SK-N-SH (cell line): ENCODE data around the gene OBI1. TPM values are rescaled to one million over a fixed set of nuclear protein-coding genes. Genes with fewer than 3 reads are reported as not detected.

Experiments
- CTCF ChIA-PET: fragments of 300-600, 350-600 bp; formaldehyde crosslinking; extraction: SDS; loops from one replicate; lab custom pipeline; 2021; lab: Yijun Ruan, JAX
- POLR2A ChIA-PET: fragments of 350-600 bp; sonication (Branson Sonifier 250); formaldehyde crosslinking; extraction: SDS; loops from one replicate; lab custom pipeline; 2020; ENCODE audit warnings: antibody characterized with exemption, inconsistent platforms; lab: Yijun Ruan, JAX
- DNase-seq: peaks from one replicate; pipeline ENCODE4 v3.0.0; 2012
- H2AFZ ChIP-seq: fragments of 200-600 bp; sonication (generic); 2 replicates; pipeline ENCODE4 v1.8.1; 2016; ENCODE audit warnings: antibody characterized with exemption, mild to moderate bottlenecking, low read depth
- H3F3A ChIP-seq: fragments of 200-600 bp; sonication (generic); replicated peaks from 2 replicates; pipeline ENCODE3; 2016; ENCODE audit warnings: antibody characterized with exemption, mild to moderate bottlenecking; ENCODE audit not compliant: insufficient read depth
- H3K27ac ChIP-seq, 2 experiments: fragments of 200-500 bp in 1 of 2; fragments of 200-600 bp in 1 of 2; sonication (Bioruptor generic) in 1 of 2; sonication (generic), shearing (Covaris generic) in 1 of 2; 2 replicates each; pipeline versions ENCODE4 v1.5.1 to v1.6.1; 2014 to 2016; ENCODE audit warnings: low read depth in 2 of 2, inconsistent platforms in 1 of 2, low read length in 1 of 2, mild to moderate bottlenecking in 1 of 2, mixed read lengths in 1 of 2
- H3K27me3 ChIP-seq: fragments of 200-600 bp; sonication (generic), shearing (Covaris generic); 2 replicates; pipeline ENCODE4 v1.6.1; 2016; ENCODE audit warnings: mixed run types; ENCODE audit not compliant: insufficient read depth
- H3K36me3 ChIP-seq, 2 experiments: fragments of 200-500 bp in 1 of 2; fragments of 200-600 bp in 1 of 2; sonication (Bioruptor generic) in 1 of 2; sonication (generic) in 1 of 2; replicated peaks in 1 of 2; 2 replicates each; pipeline versions ENCODE3 to v1.5.1; 2014 to 2016; ENCODE audit warnings: low read length in 1 of 2, mild to moderate bottlenecking in 1 of 2; ENCODE audit not compliant: insufficient read depth in 2 of 2, control insufficient read depth in 1 of 2
- H3K4me1 ChIP-seq, 2 experiments: fragments of 200-500 bp in 1 of 2; fragments of 200-600 bp in 1 of 2; sonication (Bioruptor generic) in 1 of 2; sonication (generic), shearing (Covaris generic) in 1 of 2; 2 replicates each; pipeline versions ENCODE4 v1.5.1 to v1.6.1; 2014 to 2016; ENCODE audit warnings: low read depth in 1 of 2, low read length in 1 of 2, mixed run types in 1 of 2; ENCODE audit not compliant: insufficient read depth in 2 of 2, control insufficient read depth in 1 of 2
- H3K4me2 ChIP-seq: fragments of 200-600 bp; sonication (generic), shearing (Covaris generic); 2 replicates; pipeline ENCODE4 v1.6.1; 2017; ENCODE audit warnings: mixed run types
- H3K4me3 ChIP-seq, 2 experiments: fragments of 200-500 bp in 1 of 2; fragments of 200-600 bp in 1 of 2; sonication (Bioruptor generic) in 1 of 2; sonication (generic), shearing (Covaris generic) in 1 of 2; 2 replicates each; pipeline versions ENCODE4 v1.5.1 to v1.8.1; 2014 to 2016; ENCODE audit warnings: low read depth in 2 of 2, inconsistent platforms in 1 of 2, low read length in 1 of 2, mild to moderate bottlenecking in 1 of 2, mixed read lengths in 1 of 2, moderate library complexity in 1 of 2
- H3K79me2 ChIP-seq: fragments of 200-600 bp; sonication (generic); 2 replicates; pipeline ENCODE4 v1.8.1; 2017; ENCODE audit warnings: mild to moderate bottlenecking; ENCODE audit not compliant: insufficient read depth
- H3K9ac ChIP-seq: fragments of 200-600 bp; sonication (generic); 2 replicates; pipeline ENCODE4 v1.6.1; 2017; ENCODE audit warnings: mixed run types
- H3K9me2 ChIP-seq: fragments of 200-600 bp; sonication (generic); 2 replicates; pipeline ENCODE4 v1.6.1; 2017; ENCODE audit warnings: mixed run types
- H3K9me3 ChIP-seq: fragments of 200-600 bp; sonication (generic); 2 replicates; pipeline ENCODE4 v1.6.1; 2017; ENCODE audit warnings: mixed run types, mild to moderate bottlenecking, moderate library complexity
- H4K20me1 ChIP-seq: fragments of 200-600 bp; sonication (generic); 2 replicates; pipeline ENCODE4 v1.6.1; 2017; ENCODE audit warnings: mild to moderate bottlenecking, mixed run types; ENCODE audit not compliant: insufficient read depth
- EP300 ChIP-seq, 2 experiments: IDR thresholded peaks; 2 replicates each; pipeline versions ENCODE4 v1.4.0 to v1.6.1; 2012; ENCODE audit warnings: borderline replicate concordance in 1 of 2, low read depth in 1 of 2, low read length in 1 of 2
- EZH2phosphoT487 ChIP-seq: fragments of 200-600 bp; sonication (generic); IDR thresholded peaks from 2 replicates; pipeline ENCODE4 v1.6.1; 2017; ENCODE audit warnings: low read depth, mixed run types, mild to moderate bottlenecking, antibody characterized with exemption, moderate library complexity, borderline replicate concordance
- GABPA ChIP-seq: IDR thresholded peaks from 2 replicates; pipeline ENCODE4 v1.4.0; 2012; ENCODE audit warnings: low read depth, mild to moderate bottlenecking
- GATA2 ChIP-seq: sonication (generic); formaldehyde crosslinking; IDR thresholded peaks from 2 replicates; pipeline ENCODE4 v1.5.0; 2020; ENCODE audit warnings: mild to moderate bottlenecking, missing genetic modification reagents
- IRF3 ChIP-seq: fragments of 150-350 bp; IDR thresholded peaks from 2 replicates; pipeline ENCODE4 v1.6.1; 2016; ENCODE audit warnings: mild to moderate bottlenecking, low read depth, low read length
- MEF2A ChIP-seq: IDR thresholded peaks from 2 replicates; pipeline ENCODE4 v1.4.0; 2012; ENCODE audit warnings: low read depth, borderline replicate concordance
- MXI1 ChIP-seq: IDR thresholded peaks from 2 replicates; pipeline ENCODE4 v1.6.1; 2012; ENCODE audit warnings: mild to moderate bottlenecking, low read depth, low read length, improper control_type of control experiment
- NRF1 ChIP-seq: IDR thresholded peaks from 2 replicates; pipeline ENCODE4 v1.6.1; 2012; ENCODE audit warnings: low read depth, mild to moderate bottlenecking, low read length
- PBX3 ChIP-seq: IDR thresholded peaks from 2 replicates; pipeline ENCODE4; 2012
- RAD21 ChIP-seq: IDR thresholded peaks from 2 replicates; pipeline ENCODE4 v1.6.1; 2012; ENCODE audit warnings: mild to moderate bottlenecking, low read length
- REST ChIP-seq: IDR thresholded peaks from 2 replicates; pipeline ENCODE4 v1.6.1; 2012; ENCODE audit warnings: mild to moderate bottlenecking, low read depth, low read length, moderate library complexity
- TCF12 ChIP-seq: IDR thresholded peaks from 2 replicates; pipeline ENCODE4 v1.4.0; 2012
- YY1 ChIP-seq: IDR thresholded peaks from 2 replicates; pipeline ENCODE4 v1.4.0; 2012; ENCODE audit warnings: low read depth, mild to moderate bottlenecking
- WGBS: methylation state at CpG from one replicate; pipeline ENCODE4 v1.1.6; 2017; ENCODE audit warnings: low lambda C conversion rate; 5-methylcytosine and 5-hydroxymethylcytosine counted together
- polyA plus RNA-seq, 3 experiments: library from polyadenylated mRNA; depleted of rRNA; stranded (reverse); fragments of >200 nt; gene quantifications; 2 replicates each; pipeline ENCODE4 v1.2.3, GENCODE V29; 2012
- TF ChIP-seq, protein P1 (sequence below): IDR thresholded peaks from 2 replicates; pipeline ENCODE4 v1.4.0; 2012; ENCODE audit warnings: low read depth, borderline replicate concordance
- TF ChIP-seq, protein P2 (sequence below): IDR thresholded peaks from 2 replicates; pipeline ENCODE4 v1.4.0; 2012; ENCODE audit warnings: low read depth

The OBI1 gene
- polyA plus RNA-seq, 1 of the 3 experiments (the other 2 are of a cell fraction), result 1.8 TPM

GRCh38 chr13:78595495-78596398, 63.2 kb downstream of the OBI1 start:
- POLR2A ChIA-PET, result no interaction called here
- no peaks in the 10 kb centered on the region for H3K9me3 ChIP-seq
- no peak overlapping the region for H3K9ac ChIP-seq
- H3K27ac ChIP-seq, result no peak overlapping the region
- H3K27me3 ChIP-seq, result peaks cover 84% of the 10 kb centered on the region
- no peaks in the 10 kb centered on the region for H3F3A ChIP-seq
- H3K4me2 ChIP-seq, result peak overlapping the region; percentile 65
- WGBS, result 10% methylated on average over 31 of the region's 65 CpGs
- no peaks in the 10 kb centered on the region for H3K9me2 ChIP-seq
- peak overlapping the region; percentile 44 to 50 for H3K4me3 ChIP-seq
- no peaks in the 10 kb centered on the region for H4K20me1 ChIP-seq
- no peaks in the 10 kb centered on the region for H3K36me3 ChIP-seq
- TF ChIP-seq MXI1, result no peak
- TF ChIP-seq NRF1, result peak; percentile 75
- DNase-seq, result peak; percentile 84
- H2AFZ ChIP-seq, result peak overlapping the region; percentile 57; the same call in 1 of the 2 replicates
- H3K4me1 ChIP-seq, result peaks cover 0 to 12% of the 10 kb centered on the region in 2 experiments; a peak in 1 of 4 replicates
- CTCF ChIA-PET, result interaction anchor here (1.2 to 1.5 kb wide), 3 partner anchors 9 to 458 kb away, joined by 4 to 8 read pairs (median 4); no protein-coding TSS in a partner anchor
- H3K79me2 ChIP-seq, result no peaks in the 10 kb centered on the region

- Histone ChIP-seq H3K4me1 (peaks cover 0 to 12% of the 10 kb centered on the region in 2 experiments; a peak in 1 of 4 replicates), H3F3A (no peaks in the 10 kb centered on the region), H3K9me3 (no peaks in the 10 kb centered on the region), H3K27me3 (peaks cover 74% of the 10 kb centered on the region), H3K36me3 (no peaks in the 10 kb centered on the region), H4K20me1 (no peaks in the 10 kb centered on the region), H3K79me2 (no peaks in the 10 kb centered on the region), H3K9ac (no peak overlapping the region), H2AFZ (no peak overlapping the region), H3K27ac (no peak overlapping the region), H3K4me2 (no peak overlapping the region), H3K4me3 (no peak overlapping the region), H3K9me2 (no peaks in the 10 kb centered on the region)
- 10% methylated on average over 8 of the region's 8 CpGs for WGBS
- no peak for DNase-seq
- CTCF ChIA-PET, result interaction anchor here (1.3 kb wide), 1 partner anchor 353 kb away, joined by 3 read pairs; no protein-coding TSS in a partner anchor
- POLR2A ChIA-PET, result no interaction called here
- TF ChIP-seq PBX3, result no peak
- TF ChIP-seq IRF3, result no peak
- TF ChIP-seq, protein P1, sequence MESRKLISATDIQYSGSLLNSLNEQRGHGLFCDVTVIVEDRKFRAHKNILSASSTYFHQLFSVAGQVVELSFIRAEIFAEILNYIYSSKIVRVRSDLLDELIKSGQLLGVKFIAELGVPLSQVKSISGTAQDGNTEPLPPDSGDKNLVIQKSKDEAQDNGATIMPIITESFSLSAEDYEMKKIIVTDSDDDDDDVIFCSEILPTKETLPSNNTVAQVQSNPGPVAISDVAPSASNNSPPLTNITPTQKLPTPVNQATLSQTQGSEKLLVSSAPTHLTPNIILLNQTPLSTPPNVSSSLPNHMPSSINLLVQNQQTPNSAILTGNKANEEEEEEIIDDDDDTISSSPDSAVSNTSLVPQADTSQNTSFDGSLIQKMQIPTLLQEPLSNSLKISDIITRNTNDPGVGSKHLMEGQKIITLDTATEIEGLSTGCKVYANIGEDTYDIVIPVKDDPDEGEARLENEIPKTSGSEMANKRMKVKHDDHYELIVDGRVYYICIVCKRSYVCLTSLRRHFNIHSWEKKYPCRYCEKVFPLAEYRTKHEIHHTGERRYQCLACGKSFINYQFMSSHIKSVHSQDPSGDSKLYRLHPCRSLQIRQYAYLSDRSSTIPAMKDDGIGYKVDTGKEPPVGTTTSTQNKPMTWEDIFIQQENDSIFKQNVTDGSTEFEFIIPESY, result no peak
- TF ChIP-seq, protein P2, sequence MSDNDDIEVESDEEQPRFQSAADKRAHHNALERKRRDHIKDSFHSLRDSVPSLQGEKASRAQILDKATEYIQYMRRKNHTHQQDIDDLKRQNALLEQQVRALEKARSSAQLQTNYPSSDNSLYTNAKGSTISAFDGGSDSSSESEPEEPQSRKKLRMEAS, result no peak
- TF ChIP-seq EZH2phosphoT487, result no peak
- TF ChIP-seq EP300 (IDR thresholded peaks at IDR 0.05; ENCODE audit: borderline replicate concordance in 1 of 2, low read depth in 1 of 2, low read length in 1 of 2), result no peak
- TF ChIP-seq TCF12, result no peak
- no peak for TF ChIP-seq MEF2A
- TF ChIP-seq GATA2 (CRISPR knock-in tag), result no peak
- TF ChIP-seq REST, result no peak
- no peak for TF ChIP-seq YY1
- TF ChIP-seq GABPA, result no peak
- no peak for TF ChIP-seq RAD21
Measured at GRCh38 chr13:78594456-78594975, 64.4 kb downstream of the OBI1 start.
